Trophoblast cell (in vitro differentiated cells and primary cell): ENCODE measurements around the gene RGS10.

Experiments
- DNase-seq, 2 donors: peaks; one replicate each; pipeline ENCODE4 v3.0.0-alpha.2; 2016
- H2AFZ ChIP-seq: 2 replicates; pipeline ENCODE4 v1.6.1; 2013; ENCODE audit warnings: low read length, moderate library complexity, mild to moderate bottlenecking; ENCODE audit not compliant: insufficient read depth, poor library complexity
- H2AK5ac ChIP-seq: 2 replicates; pipeline ENCODE4 v1.6.1; 2013; ENCODE audit warnings: mild to moderate bottlenecking, low read length
- H2BK120ac ChIP-seq: 2 replicates; pipeline ENCODE4 v1.6.1; 2013; ENCODE audit warnings: low read length, mild to moderate bottlenecking, moderate library complexity; ENCODE audit not compliant: insufficient read depth, poor library complexity
- H2BK12ac ChIP-seq: 2 replicates; pipeline ENCODE4 v1.6.1; 2013; ENCODE audit warnings: mild to moderate bottlenecking, low read length, moderate library complexity
- H2BK5ac ChIP-seq: 2 replicates; pipeline ENCODE4 v1.6.1; 2013; ENCODE audit warnings: low read length, low read depth, moderate library complexity, mild to moderate bottlenecking; ENCODE audit not compliant: poor library complexity
- H3K14ac ChIP-seq: 2 replicates; pipeline ENCODE4 v1.6.1; 2013; ENCODE audit warnings: mild to moderate bottlenecking, low read length
- H3K18ac ChIP-seq: 2 replicates; pipeline ENCODE4 v1.6.1; 2013; ENCODE audit warnings: mild to moderate bottlenecking, low read length
- H3K23ac ChIP-seq: 2 replicates; pipeline ENCODE4 v1.6.1; 2013; ENCODE audit warnings: low read length
- H3K27ac ChIP-seq: 2 replicates; pipeline ENCODE4 v1.5.1; 2013; ENCODE audit warnings: low read depth, mild to moderate bottlenecking, inconsistent platforms, low read length, moderate library complexity
- H3K27me3 ChIP-seq: 2 replicates; pipeline ENCODE4 v1.6.1; 2013; ENCODE audit warnings: inconsistent platforms, mild to moderate bottlenecking, low read length, moderate library complexity; ENCODE audit not compliant: insufficient read depth
- H3K36me3 ChIP-seq, 2 experiments: 1 replicate in 1 of 2; 2 replicates in 1 of 2; pipeline ENCODE4 v1.6.1; 2013; ENCODE audit warnings: low read length in 2 of 2, mild to moderate bottlenecking in 2 of 2, moderate library complexity in 1 of 2; ENCODE audit not compliant: insufficient read depth in 2 of 2, control insufficient read depth in 1 of 2
- H3K4ac ChIP-seq: 2 replicates; pipeline ENCODE4 v1.6.1; 2013; ENCODE audit warnings: low read depth, mild to moderate bottlenecking, low read length, moderate library complexity
- H3K4me1 ChIP-seq, 2 experiments: 1 replicate in 1 of 2; 2 replicates in 1 of 2; pipeline ENCODE4 v1.6.1; 2013; ENCODE audit warnings: low read length in 2 of 2, mild to moderate bottlenecking in 2 of 2, moderate library complexity in 1 of 2; ENCODE audit not compliant: insufficient read depth in 2 of 2, control insufficient read depth in 1 of 2
- H3K4me2 ChIP-seq: 2 replicates; pipeline ENCODE4 v1.6.1; 2013; ENCODE audit warnings: inconsistent platforms, mild to moderate bottlenecking, low read length, moderate library complexity
- H3K4me3 ChIP-seq: 2 replicates; pipeline ENCODE4 v1.5.1; 2013; ENCODE audit warnings: mild to moderate bottlenecking, low read depth, low read length, inconsistent platforms
- H3K79me1 ChIP-seq: one replicate; pipeline ENCODE4 v1.6.1; 2013; ENCODE audit warnings: low read length
- H3K79me2 ChIP-seq: 2 replicates; pipeline ENCODE4 v1.6.1; 2013; ENCODE audit warnings: low read length, mild to moderate bottlenecking; ENCODE audit not compliant: control insufficient read depth, insufficient read depth, poor library complexity
- H3K9ac ChIP-seq: 2 replicates; pipeline ENCODE4 v1.6.1; 2013; ENCODE audit warnings: mild to moderate bottlenecking, low read length
- H3K9me3 ChIP-seq: 2 replicates; pipeline ENCODE4 v1.6.1; 2013; ENCODE audit warnings: low read depth, mild to moderate bottlenecking, control low read depth, inconsistent platforms, low read length; ENCODE audit not compliant: insufficient read depth
- H4K12ac ChIP-seq: 2 replicates; pipeline ENCODE4 v1.6.1; 2013; ENCODE audit warnings: low read depth, mild to moderate bottlenecking, low read length, moderate library complexity
- H4K8ac ChIP-seq: 2 replicates; pipeline ENCODE4 v1.6.1; 2013; ENCODE audit warnings: low read depth, mild to moderate bottlenecking, low read length, moderate library complexity
- H4K91ac ChIP-seq: one replicate; pipeline ENCODE4 v1.6.1; 2013; ENCODE audit warnings: low read depth, mild to moderate bottlenecking, low read length, moderate library complexity
- WGBS: extraction: QIAGEN DNeasy Blood & Tissue Kit; methylation state at CpG from one replicate; pipeline ENCODE4 v1.1.7; 2013; ENCODE audit warnings: missing lambda C conversion rate; ENCODE audit not compliant: insufficient read length, insufficient coverage; ENCODE audit errors: extremely low coverage; 5-methylcytosine and 5-hydroxymethylcytosine counted together

The RGS10 gene

DNA sequence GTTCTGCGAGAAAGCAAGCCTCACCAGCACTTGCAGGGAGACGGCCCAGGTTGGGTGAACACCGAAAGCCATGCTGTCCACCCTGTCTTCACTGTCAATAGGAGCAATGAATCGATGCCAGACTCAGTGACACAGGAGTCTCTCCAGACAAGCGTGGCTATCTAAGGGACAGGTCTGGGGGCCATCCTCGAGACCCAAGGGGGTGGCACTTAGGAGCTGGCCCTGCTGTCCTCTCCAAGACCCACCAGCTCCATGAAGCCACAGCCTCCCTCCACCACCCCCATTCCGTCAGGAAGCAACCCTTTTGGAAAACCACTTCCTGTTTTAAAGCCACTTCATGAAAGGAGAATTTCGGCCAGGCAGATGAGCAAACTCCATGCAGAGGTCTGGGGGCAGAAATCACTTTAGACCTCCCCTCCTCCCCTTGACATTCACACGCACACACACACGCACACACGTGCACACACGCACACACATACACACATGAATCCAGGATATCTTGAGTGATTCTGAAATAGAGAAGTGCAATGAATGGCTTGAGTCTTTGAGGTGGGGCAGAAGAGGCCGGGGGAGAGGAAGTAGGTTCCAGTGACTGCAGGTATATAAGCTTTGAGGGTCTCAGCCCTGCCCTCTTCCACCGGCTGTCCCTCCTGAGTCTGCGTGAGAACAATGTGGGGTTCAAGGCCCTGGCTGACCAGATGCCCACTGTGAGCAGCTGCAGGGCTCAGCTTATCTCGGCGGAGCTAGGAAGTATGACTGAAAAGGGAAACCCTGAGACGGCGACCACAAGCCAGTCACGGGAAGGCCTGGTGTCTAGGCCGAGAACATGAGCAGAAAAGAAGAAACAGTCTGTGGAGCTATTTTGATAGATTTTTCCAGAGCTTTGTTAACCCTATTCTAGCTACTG, 25.0 kb downstream of the RGS10 start:
- Histone ChIP-seq H3K9me3 (peaks cover 2% of the 10 kb centered on the region), H3K4ac (no peak overlapping the region), H3K4me3 (no peak overlapping the region), H3K36me3 (no peaks in the 10 kb centered on the region), H2AFZ (no peak overlapping the region), H2BK5ac (peak overlapping the region; percentile 1), H3K4me1 (peaks cover 26 to 43% of the 10 kb centered on the region in 2 experiments), H4K12ac (no peak overlapping the region), H3K27me3 (no peaks in the 10 kb centered on the region), H2BK120ac (peak overlapping the region; percentile 14), H3K9ac (no peak overlapping the region), H3K23ac (no peak overlapping the region), H2AK5ac (peak overlapping the region; percentile 9), H3K18ac (peak overlapping the region; percentile 37), H4K91ac (peak overlapping the region; percentile 26), H3K79me1 (peaks cover 8% of the 10 kb centered on the region), H3K14ac (peak overlapping the region; percentile 6), H3K79me2 (no peaks in the 10 kb centered on the region), H3K27ac (peak overlapping the region; percentile 68), H4K8ac (peak overlapping the region; percentile 11), H2BK12ac (peak overlapping the region; percentile 25), H3K4me2 (no peak overlapping the region)
- WGBS, result no CpG with 5 or more reads among the region's 21 CpGs
- peak in 1 of 2 donors; percentile 18 for DNase-seq

DNA sequence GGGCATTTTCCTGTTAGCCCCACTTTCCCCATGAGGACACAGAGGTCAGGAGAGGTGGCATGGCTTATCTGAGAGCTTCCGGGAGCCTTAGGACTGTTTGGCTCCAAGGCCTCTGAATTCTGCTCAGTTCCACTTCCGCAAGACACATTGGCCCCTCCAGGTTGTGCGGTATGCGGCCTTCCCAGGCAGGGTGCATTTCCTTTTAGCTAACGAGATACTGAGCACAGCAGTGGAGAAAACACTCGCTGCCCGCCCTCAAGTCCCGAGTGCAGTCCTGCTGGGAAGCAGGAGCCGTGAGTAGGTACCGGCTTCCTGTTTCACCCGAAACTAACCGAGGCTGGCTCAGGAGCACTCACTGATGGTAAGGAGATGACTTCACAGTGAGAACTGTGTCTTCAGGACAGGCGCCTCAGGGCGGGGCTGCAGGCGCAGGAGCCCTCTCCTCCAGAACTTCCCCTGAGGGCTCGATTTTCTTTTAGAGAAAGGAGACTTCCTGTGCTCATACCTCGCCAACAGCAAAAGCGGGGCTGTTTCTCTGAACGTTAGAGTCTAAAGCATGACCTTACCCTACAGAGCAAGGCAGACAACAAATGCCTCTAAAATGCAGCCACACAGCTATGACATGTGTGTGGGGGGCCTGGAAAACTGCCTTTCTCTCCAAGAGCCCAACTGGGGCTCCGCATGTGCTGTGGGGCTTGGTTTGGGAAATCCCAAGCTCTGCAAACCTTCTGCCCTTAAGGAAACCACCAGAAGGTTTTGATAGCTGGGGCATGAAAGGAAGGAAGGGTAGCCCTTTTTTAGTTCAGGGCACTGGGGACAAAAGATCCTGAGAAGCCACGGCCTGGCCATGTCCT, 25.9 kb downstream of the RGS10 start:
- peak; percentile 91 to 97 for DNase-seq
- Histone ChIP-seq H3K27me3 (no peaks in the 10 kb centered on the region), H2BK120ac (peak overlapping the region; percentile 14), H3K9ac (no peak overlapping the region), H3K36me3 (no peaks in the 10 kb centered on the region), H3K4me1 (peaks cover 23 to 38% of the 10 kb centered on the region in 2 experiments), H4K12ac (no peak overlapping the region), H2BK12ac (peak overlapping the region; percentile 25), H3K4me3 (no peak overlapping the region), H3K4ac (no peak overlapping the region), H3K4me2 (peak overlapping the region; percentile 7), H4K8ac (peak overlapping the region; percentile 11), H2AFZ (no peak overlapping the region), H3K23ac (no peak overlapping the region), H3K79me2 (no peaks in the 10 kb centered on the region), H2AK5ac (no peak overlapping the region), H3K27ac (peak overlapping the region; percentile 68), H3K18ac (peak overlapping the region; percentile 37), H3K9me3 (peaks cover 2% of the 10 kb centered on the region), H2BK5ac (peak overlapping the region; percentile 1), H3K79me1 (peaks cover 8% of the 10 kb centered on the region), H4K91ac (peak overlapping the region; percentile 26), H3K14ac (peak overlapping the region; percentile 6)
- WGBS, result no CpG with 5 or more reads among the region's 21 CpGs

DNA sequence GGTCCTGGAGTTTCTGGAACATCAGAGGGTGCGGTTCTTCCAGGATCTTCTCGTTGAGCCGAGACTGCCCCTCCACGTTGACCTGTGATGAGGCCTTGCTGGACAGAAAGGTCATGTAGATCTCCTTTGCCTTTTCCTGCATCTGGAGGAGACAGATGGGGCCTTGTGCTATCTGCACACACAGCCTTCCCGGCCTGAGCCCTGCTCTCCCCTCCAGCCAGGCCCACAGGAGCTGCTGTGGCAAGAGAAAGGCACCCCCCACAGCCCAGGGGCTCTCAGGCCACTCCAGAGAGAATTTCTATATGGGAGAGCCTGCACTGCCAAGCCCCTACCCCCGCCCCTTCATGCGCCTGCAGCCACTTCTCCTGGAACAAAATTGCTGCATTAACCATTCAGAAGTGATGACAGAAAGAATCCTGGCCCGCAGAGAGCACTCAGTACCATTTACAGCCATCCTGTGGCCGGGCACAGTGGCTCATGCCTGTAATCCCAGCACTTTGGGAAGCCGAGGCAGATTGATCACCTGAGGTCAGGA, 26.9 kb downstream of the RGS10 start:
- H3K4me2 ChIP-seq, result no peak overlapping the region
- H2BK5ac ChIP-seq, result no peak overlapping the region
- peaks cover 8% of the 10 kb centered on the region for H3K79me1 ChIP-seq
- no CpG with 5 or more reads among the region's 10 CpGs for WGBS
- H3K27me3 ChIP-seq, result no peaks in the 10 kb centered on the region
- no peak overlapping the region for H2BK12ac ChIP-seq
- no peak overlapping the region for H2BK120ac ChIP-seq
- H3K27ac ChIP-seq, result no peak overlapping the region
- H3K36me3 ChIP-seq, result no peaks in the 10 kb centered on the region
- DNase-seq, result no peak
- H2AK5ac ChIP-seq, result no peak overlapping the region
- H3K9ac ChIP-seq, result no peak overlapping the region
- H4K8ac ChIP-seq, result no peak overlapping the region
- H3K4me3 ChIP-seq, result no peak overlapping the region
- no peak overlapping the region for H3K18ac ChIP-seq
- H3K14ac ChIP-seq, result no peak overlapping the region
- no peak overlapping the region for H4K91ac ChIP-seq
- peaks cover 2% of the 10 kb centered on the region for H3K9me3 ChIP-seq
- no peaks in the 10 kb centered on the region for H3K79me2 ChIP-seq
- H3K4me1 ChIP-seq, result peaks cover 23 to 38% of the 10 kb centered on the region in 2 experiments
- H4K12ac ChIP-seq, result no peak overlapping the region
- H3K23ac ChIP-seq, result no peak overlapping the region
- no peak overlapping the region for H3K4ac ChIP-seq
- H2AFZ ChIP-seq, result no peak overlapping the region

DNA sequence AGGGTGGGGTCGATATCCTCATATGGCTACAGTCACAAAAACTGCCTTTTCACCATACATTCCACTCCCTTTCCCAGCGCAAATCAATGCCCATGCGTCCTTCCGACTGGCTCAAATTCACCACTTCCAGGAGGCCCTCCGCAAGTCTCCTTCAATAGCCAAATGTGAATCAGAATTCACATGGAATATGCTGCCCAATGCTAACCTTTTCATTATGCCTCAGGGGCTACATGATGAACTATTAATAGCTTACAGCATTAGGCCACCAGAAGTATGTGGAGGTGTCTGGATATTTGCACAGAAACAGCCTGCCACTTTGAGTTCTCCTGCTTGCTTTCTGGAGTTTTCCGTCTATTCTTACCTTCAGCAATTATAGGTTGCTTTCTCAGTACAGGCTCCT, 27.7 kb downstream of the RGS10 start:
- Histone ChIP-seq H2AK5ac (no peak overlapping the region), H3K4me3 (no peak overlapping the region), H3K4me1 (peaks cover 23 to 38% of the 10 kb centered on the region in 2 experiments), H2AFZ (no peak overlapping the region), H4K12ac (no peak overlapping the region), H3K36me3 (no peaks in the 10 kb centered on the region), H2BK5ac (no peak overlapping the region), H2BK12ac (no peak overlapping the region), H4K8ac (no peak overlapping the region), H3K27me3 (no peaks in the 10 kb centered on the region), H3K27ac (no peak overlapping the region), H3K4me2 (no peak overlapping the region), H2BK120ac (no peak overlapping the region), H3K9ac (no peak overlapping the region), H3K23ac (no peak overlapping the region), H3K9me3 (peaks cover 2% of the 10 kb centered on the region), H4K91ac (no peak overlapping the region), H3K4ac (no peak overlapping the region), H3K14ac (no peak overlapping the region), H3K79me1 (peaks cover 8% of the 10 kb centered on the region), H3K18ac (no peak overlapping the region), H3K79me2 (no peaks in the 10 kb centered on the region)
- no CpG with 5 or more reads among the region's 6 CpGs for WGBS
- no peak for DNase-seq
